Subcutaneous abdominal adipose tissue (tissue), 5 donors: Measurements from ENCODE around the gene ALOX15.
"Not testable (repeated sequence)": the region's sequence is repeated elsewhere in the genome, so short reads cannot be mapped to it uniquely, and the experiment has no call there.

Experiments
- H3K27ac ChIP-seq: one replicate; pipeline ENCODE4 v1.7.0; 2013; ENCODE audit warnings: low read depth, mild to moderate bottlenecking, inconsistent platforms, low read length, moderate library complexity
- H3K27me3 ChIP-seq, 5 donors: one replicate each; pipeline ENCODE4 v1.7.0; 2013; ENCODE audit warnings: low read length in 5 of 5, inconsistent platforms in 1 of 5; ENCODE audit not compliant: control insufficient read depth in 5 of 5, insufficient read depth in 4 of 5
- H3K36me3 ChIP-seq, 5 donors: one replicate each; pipeline ENCODE4 v1.7.0; 2013; ENCODE audit warnings: low read length in 5 of 5; ENCODE audit not compliant: control insufficient read depth in 5 of 5, insufficient read depth in 5 of 5
- H3K4me1 ChIP-seq, 5 donors: one replicate each; pipeline ENCODE4 v1.7.0; 2013; ENCODE audit warnings: low read length in 5 of 5, mild to moderate bottlenecking in 3 of 5, moderate library complexity in 1 of 5; ENCODE audit not compliant: control insufficient read depth in 5 of 5, insufficient read depth in 5 of 5
- H3K4me3 ChIP-seq, 5 donors: one replicate each; pipeline ENCODE4 v1.7.0; 2013; ENCODE audit warnings: low read length in 5 of 5, low read depth in 1 of 5
- H3K9ac ChIP-seq, 5 donors: one replicate each; pipeline ENCODE4 v1.7.0; 2013; ENCODE audit warnings: low read length in 5 of 5, mild to moderate bottlenecking in 4 of 5, moderate library complexity in 3 of 5
- H3K9me3 ChIP-seq, 5 donors: one replicate each; pipeline ENCODE4 v1.7.0; 2013; ENCODE audit warnings: low read length in 5 of 5; ENCODE audit not compliant: control insufficient read depth in 5 of 5
- donor health status: healthy.
- donor health status: healthy.
- donor health status: healthy.
- donor health status: healthy.
- donor health status: healthy.

Gene ALOX15

GRCh38 chr17:4598776-4599504, 42.5 kb downstream of the ALOX15 start:
- no peak overlapping the region for H3K9ac ChIP-seq

GRCh38 chr17:4597975-4598374, 43.5 kb downstream of the ALOX15 start:
- H3K9ac ChIP-seq: no peak overlapping the region
- no peak overlapping the region for H3K4me3 ChIP-seq
- no peaks in the 10 kb centered on the region for H3K9me3 ChIP-seq
- H3K27me3 ChIP-seq: peaks cover 0 to 7% (median 3%) of the 10 kb centered on the region in 5 donors
- H3K4me1 ChIP-seq: peaks cover 0 to 13% (median 12%) of the 10 kb centered on the region in 5 donors
- no peak overlapping the region for H3K27ac ChIP-seq
- H3K36me3 ChIP-seq: no peaks in the 10 kb centered on the region

More at GRCh38 chr17:4598776-4599504, 42.5 kb downstream of the ALOX15 start:
- peaks cover 0 to 13% (median 12%) of the 10 kb centered on the region in 5 donors for H3K4me1 ChIP-seq
- no peaks in the 10 kb centered on the region for H3K9me3 ChIP-seq
- H3K27ac ChIP-seq: no peak overlapping the region
- H3K36me3 ChIP-seq: no peaks in the 10 kb centered on the region
- peaks cover 0 to 7% (median 2%) of the 10 kb centered on the region in 5 donors for H3K27me3 ChIP-seq
- H3K4me3 ChIP-seq: no peak overlapping the region

- Histone ChIP-seq H3K4me1 (peaks cover 0 to 13% (median 12%) of the 10 kb centered on the region in 5 donors), H3K36me3 (no peaks in the 10 kb centered on the region), H3K27me3 (peaks cover 0 to 9% (median 3%) of the 10 kb centered on the region in 5 donors), H3K9me3 (no peaks in the 10 kb centered on the region), H3K27ac (no peak overlapping the region), H3K4me3 (no peak overlapping the region), H3K9ac (no peak overlapping the region)
These were observed 44.7 kb downstream of the ALOX15 start for GRCh38 chr17:4596636-4597380.

GRCh38 chr17:4595685-4596342, 45.7 kb downstream of the ALOX15 start:
- not testable (repeated sequence) for H3K9ac ChIP-seq, H3K27ac ChIP-seq, H3K9me3 ChIP-seq, H3K4me3 ChIP-seq, H3K36me3 ChIP-seq
- Histone ChIP-seq H3K27me3 (peaks cover 3 to 19% (median 5%) of the 10 kb centered on the region in 5 donors), H3K4me1 (peaks cover 0 to 13% (median 12%) of the 10 kb centered on the region in 5 donors)

- Histone ChIP-seq H3K4me1 (peaks cover 0 to 13% (median 12%) of the 10 kb centered on the region in 5 donors), H3K9ac (no peak overlapping the region)
These were observed 46.4 kb downstream of the ALOX15 start for GRCh38 chr17:4594931-4595684.

GRCh38 chr17:4594406-4594805, 47.1 kb downstream of the ALOX15 start:
- H3K36me3 ChIP-seq: no peaks in the 10 kb centered on the region
- peaks cover 0 to 10% (median 6%) of the 10 kb centered on the region in 5 donors for H3K4me1 ChIP-seq
- H3K9me3 ChIP-seq: no peaks in the 10 kb centered on the region
- no peak overlapping the region for H3K9ac ChIP-seq
- no peak overlapping the region for H3K4me3 ChIP-seq
- peaks cover 3 to 16% (median 5%) of the 10 kb centered on the region in 5 donors for H3K27me3 ChIP-seq
- H3K27ac ChIP-seq: no peak overlapping the region

More at GRCh38 chr17:4594931-4595684, 46.4 kb downstream of the ALOX15 start:
- Histone ChIP-seq H3K36me3 (no peaks in the 10 kb centered on the region), H3K4me3 (no peak overlapping the region), H3K9me3 (no peaks in the 10 kb centered on the region), H3K27ac (no peak overlapping the region), H3K27me3 (peaks cover 5 to 19% (median 6%) of the 10 kb centered on the region in 5 donors)

- Histone ChIP-seq H3K9ac (no peak overlapping the region), H3K27ac (no peak overlapping the region), H3K4me1 (peaks cover 0 to 2% (median 0%) of the 10 kb centered on the region in 5 donors), H3K4me3 (no peak overlapping the region), H3K9me3 (no peaks in the 10 kb centered on the region), H3K36me3 (no peaks in the 10 kb centered on the region), H3K27me3 (peaks cover 5 to 12% (median 7%) of the 10 kb centered on the region in 5 donors)
These were observed 48.5 kb downstream of the ALOX15 start for GRCh38 chr17:4593021-4593421.

GRCh38 chr17:4592240-4593005, 49.1 kb downstream of the ALOX15 start:
- Histone ChIP-seq H3K9me3 (no peaks in the 10 kb centered on the region), H3K36me3 (no peaks in the 10 kb centered on the region), H3K4me1 (peaks cover 0 to 2% (median 0%) of the 10 kb centered on the region in 5 donors), H3K27me3 (peaks cover 5 to 12% (median 7%) of the 10 kb centered on the region in 5 donors), H3K4me3 (no peak overlapping the region), H3K27ac (no peak overlapping the region), H3K9ac (no peak overlapping the region)

GRCh38 chr17:4591529-4591928, 49.9 kb downstream of the ALOX15 start:
- Histone ChIP-seq H3K4me3 (no peak overlapping the region), H3K36me3 (no peaks in the 10 kb centered on the region), H3K27ac (no peak overlapping the region), H3K9me3 (no peaks in the 10 kb centered on the region), H3K4me1 (peaks cover 0 to 2% (median 0%) of the 10 kb centered on the region in 5 donors), H3K9ac (no peak overlapping the region), H3K27me3 (peaks cover 5 to 16% (median 9%) of the 10 kb centered on the region in 5 donors)
